Stomach (tissue), 9 donors: Measurements from ENCODE around the gene THADA. TPM values are rescaled to one million over a fixed set of nuclear protein-coding genes. Genes with fewer than 3 reads are reported as not detected.

Source experiments
- DNase-seq, 2 donors: peaks; one replicate each; pipeline versions ENCODE4 v3.0.0 to v3.0.0-alpha.2; 2013 to 2019
- H3K27ac ChIP-seq, 5 donors: fragments of 200-600 bp in 4 of 5; sonication (generic) in 4 of 5; one replicate each; pipeline ENCODE4 v1.5.1; 2013 to 2019; ENCODE audit warnings: mild to moderate bottlenecking in 1 of 5, moderate library complexity in 1 of 5
- H3K27me3 ChIP-seq, 3 donors: fragments of 200-600 bp; sonication (generic); one replicate each; pipeline ENCODE4 v1.5.1; 2017 to 2019; ENCODE audit warnings: mixed run types in 1 of 3
- H3K36me3 ChIP-seq, 4 donors: fragments of 200-600 bp; sonication (generic); 1 replicate in 3 of 4; 2 replicates in 1 of 4; pipeline ENCODE4 v1.5.1; 2016 to 2019
- H3K4me1 ChIP-seq, 4 donors: fragments of 200-600 bp; sonication (generic); one replicate each; pipeline ENCODE4 v1.5.1; 2016 to 2019
- H3K4me3 ChIP-seq, 4 donors: fragments of 200-600 bp; sonication (generic) in 3 of 4; one replicate each; pipeline ENCODE4 v1.5.1; 2016 to 2019; ENCODE audit warnings: mild to moderate bottlenecking in 1 of 4
- H3K9me3 ChIP-seq, 4 donors: fragments of 200-600 bp; sonication (generic); one replicate each; pipeline ENCODE4 v1.5.1; 2016 to 2019
- CTCF ChIP-seq, 7 experiments: fragments of 450-650 bp in 4 of 7; fragments of 200-600 bp in 3 of 7; sonication (generic) in 3 of 7; IDR thresholded peaks; one replicate each; pipeline ENCODE4 v1.5.1; 2016 to 2019; ENCODE audit warnings: antibody characterized with exemption in 7 of 7, control low read depth in 2 of 7, mild to moderate bottlenecking in 1 of 7
- EP300 ChIP-seq: sonication (generic); formaldehyde crosslinking; IDR thresholded peaks from one replicate; pipeline ENCODE4 v1.6.1; 2017; ENCODE audit warnings: antibody characterized with exemption
- POLR2A ChIP-seq, 4 donors: fragments of 450-650 bp; IDR thresholded peaks; one replicate each; pipeline ENCODE4 v1.6.1; 2016; ENCODE audit warnings: antibody characterized with exemption in 4 of 4, control low read depth in 2 of 4, mild to moderate bottlenecking in 1 of 4, moderate library complexity in 1 of 4
- POLR2AphosphoS5 ChIP-seq, 3 donors: sonication (generic); formaldehyde crosslinking; IDR thresholded peaks; one replicate each; pipeline ENCODE4 v1.6.1; 2016; ENCODE audit warnings: antibody characterized with exemption in 3 of 3
- WGBS, 5 donors: extraction: QIAGEN DNeasy Blood & Tissue Kit in 3 of 5; methylation state at CpG; one replicate each; pipeline versions ENCODE4 v1.1.5 to v1.1.7; 2013 to 2018; 5-methylcytosine and 5-hydroxymethylcytosine counted together
- intact Hi-C: fragments of 100-400 bp; cut with DNase I; formaldehyde crosslinking; loops from one replicate; pipeline ENCODE4 v1.15.1; 2023; ENCODE audit warnings: low total_unique reads
- polyA plus RNA-seq, 3 donors: library from polyadenylated mRNA; stranded (reverse); fragments of 200-250 nt; gene quantifications; one replicate each; pipeline ENCODE4 v1.2.3, GENCODE V29; 2013
- total RNA-seq, 5 donors: library from RNA; depleted of rRNA; stranded (reverse); fragments of >200 nt; gene quantifications; one replicate each; pipeline versions ENCODE4 v1.1.0 to v1.2.3, GENCODE V29; 2014 to 2016
- donor health status: healthy with polysubstance abuse.
- donor health status: Bipolar disorder and iron deficiency.
- donor health status: healthy.

Gene THADA
- total and polyA plus RNA-seq, 8 donors = 8.0 to 109 (median 31.9) TPM

- H3K27me3 ChIP-seq = no peaks in the 10 kb centered on the region
- H3K27ac ChIP-seq = peak overlapping the region in 1 of 5 donors; percentile 25
- H3K9me3 ChIP-seq = no peaks in the 10 kb centered on the region
- intact Hi-C loops = no loop called here
- TF ChIP-seq POLR2A (IDR thresholded peaks at IDR 0.05) = no peak
- no peak for TF ChIP-seq POLR2AphosphoS5 (IDR thresholded peaks at IDR 0.05)
- TF ChIP-seq EP300 = no peak
- TF ChIP-seq CTCF (IDR thresholded peaks at IDR 0.05) = no peak
- H3K4me3 ChIP-seq = no peak overlapping the region
- peaks cover 0 to 65% (median 25%) of the 10 kb centered on the region in 4 donors for H3K4me1 ChIP-seq
- 71 to 99% (median 93%) methylated on average over 4 of the region's 4 CpGs for WGBS, 5 donors
- H3K36me3 ChIP-seq = peaks cover 0 to 5% (median 2%) of the 10 kb centered on the region in 4 donors
- DNase-seq = no peak
Observed at GRCh38 chr2:43402452-43402937, 193.3 kb downstream of the THADA start.

- no peak for DNase-seq
- peak overlapping the region in 1 of 5 donors; percentile 25 for H3K27ac ChIP-seq
- intact Hi-C loops = no loop called here
Observed at GRCh38 chr2:43402002-43402401, 193.8 kb downstream of the THADA start.

GRCh38 chr2:43400508-43400907 is 195.3 kb downstream of the THADA start:
- Histone ChIP-seq H3K9me3 (no peaks in the 10 kb centered on the region), H3K4me1 (peaks cover 0 to 63% (median 22%) of the 10 kb centered on the region in 4 donors), H3K4me3 (no peak overlapping the region), H3K27me3 (no peaks in the 10 kb centered on the region), H3K36me3 (peaks cover 0 to 22% (median 11%) of the 10 kb centered on the region in 4 donors), H3K27ac (peak overlapping the region in 4 of 5 donors; percentile 1 to 76 (median 65))
- DNase-seq = no peak
- intact Hi-C loops = no loop called here
- no peak for TF ChIP-seq POLR2A (IDR thresholded peaks at IDR 0.05)
- no peak for TF ChIP-seq CTCF (IDR thresholded peaks at IDR 0.05)
- no peak for TF ChIP-seq POLR2AphosphoS5 (IDR thresholded peaks at IDR 0.05)
- TF ChIP-seq EP300 = no peak
- 85 to 97% (median 95%) methylated on average over 3 of the region's 3 CpGs for whole genome bisulfite sequencing, 5 donors

More at GRCh38 chr2:43402002-43402401, 193.8 kb downstream of the THADA start:
- Histone ChIP-seq H3K4me1 (peaks cover 0 to 67% (median 25%) of the 10 kb centered on the region in 4 donors), H3K27me3 (no peaks in the 10 kb centered on the region), H3K9me3 (no peaks in the 10 kb centered on the region), H3K36me3 (peaks cover 0 to 10% (median 4%) of the 10 kb centered on the region in 4 donors), H3K4me3 (no peak overlapping the region)
- 77 to 92% (median 84%) methylated on average over 5 of the region's 5 CpGs for WGBS, 5 donors
- TF ChIP-seq CTCF (IDR thresholded peaks at IDR 0.05) = no peak
- no peak for TF ChIP-seq POLR2AphosphoS5 (IDR thresholded peaks at IDR 0.05)

GRCh38 chr2:43399515-43400264 is 196.1 kb downstream of the THADA start:
- peaks cover 0 to 25% (median 12%) of the 10 kb centered on the region in 4 donors for H3K36me3 ChIP-seq
- TF ChIP-seq CTCF (IDR thresholded peaks at IDR 0.05) (no peak), EP300 (no peak), POLR2AphosphoS5 (IDR thresholded peaks at IDR 0.05) (peak; percentile 49 to 85 (median 69))
- peak in 1 of 2 donors; percentile 71 for DNase-seq
- no peaks in the 10 kb centered on the region for H3K27me3 ChIP-seq
- intact Hi-C loops = no loop called here
- H3K4me1 ChIP-seq = peaks cover 0 to 54% (median 19%) of the 10 kb centered on the region in 4 donors
- no peak overlapping the region for H3K4me3 ChIP-seq
- WGBS, 5 donors = 63 to 80% (median 70%) methylated on average over 4 of the region's 4 CpGs
- H3K27ac ChIP-seq = peak overlapping the region in 4 of 5 donors; percentile 55 to 76 (median 68)
- H3K9me3 ChIP-seq = no peaks in the 10 kb centered on the region
